ENCODE results near the gene TSPYL6.

Gene TSPYL6

DNA sequence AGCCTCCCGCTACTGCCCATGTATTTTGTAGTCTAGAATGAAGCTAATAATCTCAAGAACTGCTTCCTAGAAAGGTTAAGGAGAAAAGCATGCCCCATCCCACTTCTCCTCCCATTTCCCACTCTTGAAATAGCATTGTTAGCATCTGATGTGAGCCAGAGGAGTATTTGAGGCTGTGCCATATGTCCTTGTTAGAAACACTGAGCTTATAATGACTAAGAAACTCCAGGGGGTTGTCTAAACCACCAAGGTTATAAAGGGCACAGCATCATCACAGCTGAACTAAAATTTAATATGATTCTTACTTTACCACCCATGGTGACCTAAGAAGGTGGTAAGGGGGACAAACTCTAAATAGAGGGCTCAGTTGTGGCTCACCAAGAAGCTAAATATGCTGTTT, 16.6 kb downstream of the TSPYL6 start:
- no peaks in the 10 kb centered on the region for H3K4me1 Mint-ChIP-seq (ENCODE audit: low read depth)
- no peaks in the 10 kb centered on the region for H3K27me3 Mint-ChIP-seq (ENCODE audit: low read depth)
- H3K4me3 Mint-ChIP-seq: no peak overlapping the region
- no peaks in the 10 kb centered on the region for H3K36me3 Mint-ChIP-seq (ENCODE audit: low read depth)
- no peaks in the 10 kb centered on the region for H3K9me3 Mint-ChIP-seq
- DNase-seq (ENCODE audit: low spot score): no peak
- no peak overlapping the region for H3K27ac Mint-ChIP-seq

DNA sequence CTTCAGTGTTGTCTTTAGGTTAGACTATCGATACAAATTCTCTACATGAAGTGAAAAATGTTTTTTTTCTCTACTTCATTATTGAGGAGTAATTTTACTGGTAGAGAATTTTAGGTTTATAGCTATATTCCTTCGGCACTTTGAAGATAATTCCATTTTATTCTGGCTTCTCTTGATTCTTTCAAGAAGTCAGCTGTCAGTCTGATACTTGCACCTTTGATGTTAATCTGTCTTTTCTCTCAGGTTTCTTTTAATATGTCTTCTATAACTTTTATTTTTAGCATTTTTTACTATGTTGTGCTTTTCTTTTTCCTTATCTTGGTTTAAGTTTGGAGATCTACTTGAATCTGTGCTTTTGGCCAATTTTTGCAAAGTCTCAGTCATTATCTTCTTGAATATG, 18.6 kb downstream of the TSPYL6 start:
- DNase-seq (ENCODE audit: low spot score): no peak
- no peaks in the 10 kb centered on the region for H3K27me3 Mint-ChIP-seq (ENCODE audit: low read depth)
- no peak overlapping the region for H3K4me3 Mint-ChIP-seq
- no peaks in the 10 kb centered on the region for H3K36me3 Mint-ChIP-seq (ENCODE audit: low read depth)
- H3K4me1 Mint-ChIP-seq (ENCODE audit: low read depth): no peaks in the 10 kb centered on the region
- peaks cover 3% of the 10 kb centered on the region for H3K9me3 Mint-ChIP-seq
- no peak overlapping the region for H3K27ac Mint-ChIP-seq

DNA sequence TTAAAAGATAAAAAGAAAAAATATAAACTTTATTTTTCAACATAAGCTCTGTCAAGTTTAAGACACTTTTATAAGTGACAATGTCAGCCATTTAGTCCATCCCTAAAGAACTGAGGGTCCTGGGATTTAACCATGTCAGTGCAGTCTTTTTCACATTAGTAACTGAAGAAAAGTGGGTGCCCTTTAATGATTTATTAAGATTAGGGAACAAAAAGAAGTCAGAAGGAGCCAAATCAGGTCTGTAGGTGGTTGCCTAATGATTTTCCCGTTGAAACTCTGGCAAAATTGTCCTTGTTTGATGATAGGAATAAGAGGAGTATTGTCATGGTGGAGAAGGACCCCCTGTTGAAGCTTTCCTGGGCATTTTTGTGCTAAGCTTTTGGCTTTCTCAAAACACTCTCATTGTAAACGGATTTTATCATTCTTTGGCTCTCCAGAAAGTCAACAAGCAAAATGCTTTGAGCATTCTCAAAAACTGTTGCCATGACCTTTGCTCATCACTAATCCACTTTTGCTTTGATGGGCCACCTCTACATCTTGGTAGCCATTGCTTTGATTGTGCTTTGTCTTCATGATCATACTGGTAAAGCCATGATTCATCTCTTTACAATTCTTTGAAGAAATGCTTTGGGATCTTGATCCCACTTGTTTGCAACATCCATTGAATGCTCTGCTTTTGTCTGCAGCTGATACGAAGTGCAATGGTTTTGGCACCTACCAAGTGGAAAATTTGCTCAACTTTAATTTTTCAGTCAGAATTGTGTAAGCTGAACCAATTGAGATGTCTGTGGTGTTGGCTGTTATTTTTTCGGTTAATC, 22.0 kb downstream of the TSPYL6 start:
- DNase-seq (ENCODE audit: low spot score): no peak
- Mint-ChIP-seq H3K9me3 (peaks cover 7% of the 10 kb centered on the region), H3K27me3 (ENCODE audit: low read depth) (no peaks in the 10 kb centered on the region), H3K27ac (no peak overlapping the region), H3K4me3 (no peak overlapping the region), H3K4me1 (ENCODE audit: low read depth) (no peaks in the 10 kb centered on the region), H3K36me3 (ENCODE audit: low read depth) (no peaks in the 10 kb centered on the region)

DNA sequence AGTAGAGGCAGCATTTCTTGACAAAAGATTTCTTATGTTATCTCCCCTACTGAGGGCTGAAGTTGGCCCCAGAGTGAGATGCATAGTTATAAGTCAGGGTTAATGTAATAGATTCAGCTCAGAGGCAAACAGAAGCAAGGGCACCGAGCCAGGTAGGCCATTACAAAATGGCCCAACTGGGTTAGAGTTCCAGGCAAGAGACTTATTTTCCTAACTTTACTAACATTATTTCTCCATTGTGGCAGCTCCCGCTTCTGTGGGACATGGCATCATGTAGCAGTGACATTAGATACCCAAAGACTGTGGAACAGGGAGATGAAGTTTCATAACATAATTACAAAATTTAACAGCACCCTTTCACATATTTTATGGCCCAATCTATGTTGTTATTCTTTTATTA, 27.1 kb downstream of the TSPYL6 start:
- Mint-ChIP-seq H3K4me1 (ENCODE audit: low read depth) (no peaks in the 10 kb centered on the region), H3K36me3 (ENCODE audit: low read depth) (no peaks in the 10 kb centered on the region), H3K27ac (no peak overlapping the region), H3K27me3 (ENCODE audit: low read depth) (no peaks in the 10 kb centered on the region), H3K4me3 (no peak overlapping the region), H3K9me3 (peaks cover 7% of the 10 kb centered on the region)
- DNase-seq (ENCODE audit: low spot score): no peak

DNA sequence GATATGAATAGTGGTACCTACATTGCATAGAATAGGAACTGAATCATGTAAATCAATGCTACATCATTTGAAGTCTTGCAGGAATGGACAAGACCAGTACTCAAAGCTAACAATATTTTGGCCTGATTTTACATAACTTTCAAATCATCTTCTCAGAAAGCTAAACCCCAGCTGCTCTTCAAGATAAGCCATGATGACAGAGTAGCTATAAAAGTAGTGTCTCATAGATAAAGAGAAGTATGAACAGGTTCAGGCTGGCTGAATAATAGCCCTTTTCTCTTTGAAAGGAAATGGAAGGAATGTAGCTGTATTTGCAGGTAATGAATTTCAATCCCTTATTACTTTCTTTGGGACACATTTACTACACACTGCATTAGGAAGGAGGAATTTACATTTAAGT, 28.2 kb downstream of the TSPYL6 start:
- DNase-seq (ENCODE audit: low spot score): no peak
- Mint-ChIP-seq H3K27me3 (ENCODE audit: low read depth) (no peaks in the 10 kb centered on the region), H3K9me3 (peaks cover 7% of the 10 kb centered on the region), H3K4me1 (ENCODE audit: low read depth) (no peaks in the 10 kb centered on the region), H3K4me3 (no peak overlapping the region), H3K27ac (no peak overlapping the region), H3K36me3 (ENCODE audit: low read depth) (no peaks in the 10 kb centered on the region)

DNA sequence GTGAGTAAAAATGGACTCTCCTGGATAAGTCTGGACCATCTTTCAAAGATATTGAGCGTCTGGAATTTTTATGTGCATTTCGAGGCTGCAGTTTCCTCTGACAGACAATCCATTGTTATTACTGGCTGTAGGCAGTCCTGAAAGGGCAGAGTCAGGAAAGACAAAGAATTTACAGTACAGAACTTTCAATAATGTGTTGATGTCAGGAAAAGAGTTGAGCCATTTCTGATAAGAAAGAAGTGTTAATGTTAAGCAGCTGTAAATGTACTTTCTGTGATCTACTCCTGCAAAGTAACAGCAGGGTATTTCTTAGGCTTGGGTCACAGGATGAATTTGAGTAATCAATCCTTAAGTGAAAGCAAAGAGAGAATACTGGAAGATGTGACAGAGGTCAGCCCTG, 29.8 kb downstream of the TSPYL6 start:
- no peaks in the 10 kb centered on the region for H3K36me3 Mint-ChIP-seq (ENCODE audit: low read depth)

DNA sequence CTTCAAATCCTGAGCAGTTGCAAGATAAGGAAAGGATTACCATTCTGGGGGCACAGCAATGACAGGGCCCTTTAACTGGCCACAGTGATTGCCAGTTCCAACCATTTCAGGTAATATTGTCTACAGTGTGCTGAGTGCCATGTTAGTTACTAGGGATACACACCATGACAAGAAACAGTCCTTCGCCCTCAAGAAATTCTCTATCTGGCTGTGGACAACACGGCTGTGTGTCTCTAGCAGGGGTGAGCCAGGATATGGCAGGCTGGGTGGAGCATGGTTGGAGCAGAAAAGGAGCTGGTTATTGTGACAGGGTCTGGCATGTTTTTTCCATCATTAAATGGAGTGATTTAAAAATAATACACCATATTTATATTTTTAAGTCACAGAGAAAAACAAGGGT, 31.0 kb downstream of the TSPYL6 start:
- Mint-ChIP-seq H3K27me3 (ENCODE audit: low read depth) (peaks cover 4% of the 10 kb centered on the region), H3K36me3 (ENCODE audit: low read depth) (no peaks in the 10 kb centered on the region), H3K9me3 (no peaks in the 10 kb centered on the region), H3K27ac (no peak overlapping the region), H3K4me1 (ENCODE audit: low read depth) (no peaks in the 10 kb centered on the region), H3K4me3 (no peak overlapping the region)
- no peak for DNase-seq (ENCODE audit: low spot score)

More for the DNA sequence above, 29.8 kb downstream of the TSPYL6 start:
- no peak for DNase-seq (ENCODE audit: low spot score)
- no peak overlapping the region for H3K27ac Mint-ChIP-seq
- no peaks in the 10 kb centered on the region for H3K9me3 Mint-ChIP-seq
- no peak overlapping the region for H3K4me3 Mint-ChIP-seq
- H3K27me3 Mint-ChIP-seq (ENCODE audit: low read depth): no peaks in the 10 kb centered on the region
- H3K4me1 Mint-ChIP-seq (ENCODE audit: low read depth): no peaks in the 10 kb centered on the region

DNA sequence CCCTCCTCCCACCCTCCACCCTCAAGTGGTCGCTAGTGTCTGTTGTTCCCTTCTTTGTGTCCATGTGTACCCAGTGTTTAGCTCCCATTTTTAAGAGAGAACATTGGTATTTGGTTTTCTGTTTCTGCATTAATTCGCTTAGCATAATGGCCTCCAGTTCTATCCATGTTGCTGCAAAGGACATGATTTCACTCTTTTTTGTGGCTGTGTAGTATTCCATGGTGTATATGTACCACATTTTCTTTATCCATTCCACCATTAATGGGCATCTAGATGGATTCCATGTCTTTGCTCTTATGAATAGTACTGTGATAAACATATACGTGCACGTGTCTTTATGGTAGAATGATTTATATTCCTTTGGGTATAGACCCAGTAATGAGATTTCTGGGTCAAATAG, 42.9 kb downstream of the TSPYL6 start:
- Mint-ChIP-seq H3K4me3 (no peak overlapping the region), H3K36me3 (ENCODE audit: low read depth) (no peaks in the 10 kb centered on the region), H3K27ac (no peak overlapping the region), H3K27me3 (ENCODE audit: low read depth) (no peaks in the 10 kb centered on the region), H3K4me1 (ENCODE audit: low read depth) (no peaks in the 10 kb centered on the region), H3K9me3 (peaks cover 4% of the 10 kb centered on the region)
- no peak for DNase-seq (ENCODE audit: low spot score)

DNA sequence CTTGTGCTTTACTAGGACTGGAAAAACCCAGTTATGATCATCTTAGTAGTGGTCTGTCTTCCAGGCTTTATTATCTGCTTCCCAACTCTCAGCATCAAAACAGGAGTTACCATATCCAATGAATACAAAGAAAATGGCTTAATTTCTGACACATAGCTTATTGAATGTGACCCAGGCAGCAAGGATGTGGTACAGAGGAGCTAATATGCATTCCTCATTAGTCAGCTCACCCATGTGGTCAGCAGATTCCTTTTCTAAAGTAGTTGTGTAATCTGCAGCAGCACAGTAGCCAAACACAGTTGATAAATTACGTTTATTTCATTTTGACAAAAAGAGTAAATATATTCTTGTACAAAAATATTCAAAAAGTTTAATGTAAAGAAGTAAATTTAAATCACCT, 43.6 kb downstream of the TSPYL6 start:
- Mint-ChIP-seq H3K9me3 (peaks cover 4% of the 10 kb centered on the region), H3K4me1 (ENCODE audit: low read depth) (no peaks in the 10 kb centered on the region), H3K27me3 (ENCODE audit: low read depth) (no peaks in the 10 kb centered on the region), H3K27ac (no peak overlapping the region), H3K36me3 (ENCODE audit: low read depth) (no peaks in the 10 kb centered on the region), H3K4me3 (no peak overlapping the region)
- DNase-seq (ENCODE audit: low spot score): no peak

DNA sequence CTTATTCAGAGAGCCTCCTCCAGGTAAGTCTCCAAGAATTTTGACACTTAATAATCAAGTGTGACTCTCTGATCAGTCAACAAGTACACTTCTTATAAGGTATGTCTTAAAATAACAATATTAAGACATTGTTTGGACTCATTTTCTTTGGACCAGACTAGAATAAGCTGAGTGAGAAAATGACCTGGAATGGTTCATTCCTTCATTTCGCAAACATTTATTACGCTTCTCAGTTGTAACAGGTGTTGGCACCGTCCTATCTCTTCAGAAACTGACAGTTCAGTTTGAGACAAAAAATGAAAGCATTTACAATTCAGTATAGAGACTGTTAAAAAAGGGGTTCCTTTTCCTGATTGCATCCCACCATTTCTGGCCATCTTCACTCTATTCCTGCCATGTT, 46.6 kb downstream of the TSPYL6 start:
- DNase-seq (ENCODE audit: low spot score): no peak
- Mint-ChIP-seq H3K9me3 (no peaks in the 10 kb centered on the region), H3K27ac (no peak overlapping the region), H3K4me1 (ENCODE audit: low read depth) (peaks cover 3% of the 10 kb centered on the region), H3K36me3 (ENCODE audit: low read depth) (no peaks in the 10 kb centered on the region), H3K4me3 (no peak overlapping the region), H3K27me3 (ENCODE audit: low read depth) (no peaks in the 10 kb centered on the region)

DNA sequence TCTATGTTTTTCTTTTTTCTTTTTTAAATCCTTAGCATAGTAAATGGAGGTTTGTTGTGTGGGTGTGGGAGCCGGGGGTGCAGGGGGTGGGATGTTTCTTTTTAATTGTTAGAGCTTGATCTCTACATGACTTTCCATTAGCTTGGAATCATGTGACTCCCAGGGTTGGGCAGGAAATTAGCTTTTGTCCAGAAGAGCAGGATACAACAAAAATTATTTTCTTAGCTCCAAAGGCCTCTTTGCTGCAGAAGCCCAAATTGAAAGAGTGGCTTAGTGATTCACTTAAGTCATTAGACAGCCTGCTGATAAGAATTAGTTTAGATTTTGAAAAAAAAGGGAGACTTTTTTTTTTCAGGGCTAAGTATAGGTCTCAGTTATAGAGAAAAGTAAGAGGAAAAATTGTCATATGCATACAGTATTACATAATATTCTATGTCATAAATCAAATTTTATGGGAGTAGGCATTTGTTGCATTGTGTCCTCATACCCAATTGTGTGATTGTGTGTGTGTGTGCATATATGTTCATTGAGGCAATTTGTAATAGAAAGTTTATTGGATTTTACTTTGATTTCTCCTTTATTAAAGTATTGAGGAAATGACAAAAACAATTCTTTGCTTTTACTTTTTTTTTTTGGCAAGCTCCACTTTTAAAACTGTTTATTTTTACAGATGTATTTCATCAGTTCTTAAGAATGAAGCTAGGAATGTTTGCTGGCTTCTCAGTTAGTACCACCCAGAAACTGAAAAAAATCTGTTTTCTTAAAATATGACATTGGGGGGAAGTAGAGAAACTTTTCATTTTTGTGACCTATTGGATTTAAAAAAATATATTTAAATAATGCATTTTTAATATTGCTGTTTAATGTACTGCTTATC, 47.4 kb downstream of the TSPYL6 start:
- Mint-ChIP-seq H3K4me3 (no peak overlapping the region), H3K4me1 (ENCODE audit: low read depth) (peaks cover 3% of the 10 kb centered on the region), H3K36me3 (ENCODE audit: low read depth) (no peaks in the 10 kb centered on the region), H3K27ac (no peak overlapping the region), H3K27me3 (ENCODE audit: low read depth) (no peaks in the 10 kb centered on the region), H3K9me3 (no peaks in the 10 kb centered on the region)
- no peak for DNase-seq (ENCODE audit: low spot score)

DNA sequence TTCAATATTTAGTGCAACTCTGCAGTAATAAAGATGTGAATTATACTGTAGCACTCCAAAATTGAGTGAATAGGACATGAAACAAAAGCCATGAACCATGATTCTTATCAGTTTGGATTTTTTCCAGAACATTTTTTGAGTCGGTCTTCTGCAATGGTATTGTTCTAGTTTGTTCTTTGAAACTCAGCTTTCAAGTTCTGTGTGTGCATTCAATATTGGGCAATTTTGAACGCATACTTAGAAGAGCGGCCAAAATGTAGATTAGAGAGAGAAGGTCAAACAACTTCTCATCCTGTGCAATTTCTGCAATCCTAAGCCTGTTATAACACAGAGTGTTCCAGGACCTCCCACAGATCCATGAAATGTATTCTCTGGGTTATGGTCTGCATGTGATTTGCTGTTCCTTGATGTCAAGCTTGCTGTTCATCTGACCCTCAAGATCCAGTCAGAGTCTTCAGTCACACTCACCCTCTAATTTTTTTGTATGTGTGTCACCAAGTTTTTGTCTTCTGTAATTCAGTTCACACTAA, 48.3 kb downstream of the TSPYL6 start:
- no peaks in the 10 kb centered on the region for H3K36me3 Mint-ChIP-seq (ENCODE audit: low read depth)
- no peak overlapping the region for H3K4me3 Mint-ChIP-seq
- H3K4me1 Mint-ChIP-seq (ENCODE audit: low read depth): peaks cover 3% of the 10 kb centered on the region
- no peaks in the 10 kb centered on the region for H3K9me3 Mint-ChIP-seq
- no peak for DNase-seq (ENCODE audit: low spot score)
- no peak overlapping the region for H3K27ac Mint-ChIP-seq
- H3K27me3 Mint-ChIP-seq (ENCODE audit: low read depth): no peaks in the 10 kb centered on the region

DNA sequence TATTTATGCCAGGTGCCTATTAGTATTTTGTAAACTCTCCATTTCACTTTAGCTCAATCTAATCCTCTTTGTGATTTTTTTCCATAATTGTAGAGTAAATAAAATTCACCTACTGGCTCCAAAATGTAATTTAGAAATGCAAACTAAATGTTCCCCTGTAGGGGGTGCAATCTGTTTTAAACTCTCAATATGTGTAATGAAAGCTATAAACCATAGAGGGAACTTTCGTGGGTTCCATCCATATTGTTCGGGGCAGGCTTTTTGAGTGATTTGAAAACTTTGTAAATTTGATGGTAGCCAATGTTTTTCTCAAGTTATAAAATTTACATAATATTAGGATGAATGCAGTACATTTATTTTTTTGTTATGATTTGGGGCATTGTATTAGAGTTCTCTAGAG, 49.4 kb downstream of the TSPYL6 start:
- peaks cover 3% of the 10 kb centered on the region for H3K4me1 Mint-ChIP-seq (ENCODE audit: low read depth)
- H3K9me3 Mint-ChIP-seq: no peaks in the 10 kb centered on the region
- H3K4me3 Mint-ChIP-seq: no peak overlapping the region
- H3K27ac Mint-ChIP-seq: no peak overlapping the region
- H3K36me3 Mint-ChIP-seq (ENCODE audit: low read depth): no peaks in the 10 kb centered on the region
- DNase-seq (ENCODE audit: low spot score): no peak
- H3K27me3 Mint-ChIP-seq (ENCODE audit: low read depth): no peaks in the 10 kb centered on the region

DNA sequence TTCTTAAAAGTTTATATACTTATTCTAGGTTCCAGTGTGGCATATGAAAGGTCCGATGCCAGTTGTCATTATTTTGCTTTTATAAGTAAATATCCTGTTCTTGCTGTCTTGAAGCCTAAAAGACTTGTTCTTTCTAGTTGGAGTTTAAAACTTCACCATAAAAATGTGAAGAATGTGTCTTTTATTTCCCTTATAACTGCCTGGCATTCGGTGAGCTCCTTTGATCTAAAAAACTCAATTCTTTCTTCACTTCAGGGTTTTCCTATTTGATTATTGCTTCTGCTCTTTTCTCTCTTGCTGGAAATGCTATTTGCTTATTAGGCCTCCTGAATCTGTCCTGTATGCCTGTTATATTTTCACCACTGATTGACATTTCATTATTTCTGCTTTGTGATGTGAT, 51.6 kb downstream of the TSPYL6 start:
- Mint-ChIP-seq H3K9me3 (no peaks in the 10 kb centered on the region), H3K4me3 (no peak overlapping the region), H3K36me3 (ENCODE audit: low read depth) (no peaks in the 10 kb centered on the region), H3K27me3 (ENCODE audit: low read depth) (no peaks in the 10 kb centered on the region), H3K27ac (no peak overlapping the region), H3K4me1 (ENCODE audit: low read depth) (peaks cover 3% of the 10 kb centered on the region)
- DNase-seq (ENCODE audit: low spot score): no peak

All from T-helper 2 cell treated with Interferon-gamma antibody and Interleukin-4, amounts not matched to agents 5 μg/mL and 100 μg/mL, for 36 hours (primary cell).